HG02973 (cell line): Measurements from ENCODE around the gene ZBTB45.

Experiments used
- ATAC-seq: cut with Tn5 transposase; IDR thresholded peaks from one replicate; pipeline ENCODE4 v1.9.1; 2021; ENCODE audit warnings: moderate library complexity; ENCODE audit not compliant: unreplicated experiment

The ZBTB45 gene

DNA sequence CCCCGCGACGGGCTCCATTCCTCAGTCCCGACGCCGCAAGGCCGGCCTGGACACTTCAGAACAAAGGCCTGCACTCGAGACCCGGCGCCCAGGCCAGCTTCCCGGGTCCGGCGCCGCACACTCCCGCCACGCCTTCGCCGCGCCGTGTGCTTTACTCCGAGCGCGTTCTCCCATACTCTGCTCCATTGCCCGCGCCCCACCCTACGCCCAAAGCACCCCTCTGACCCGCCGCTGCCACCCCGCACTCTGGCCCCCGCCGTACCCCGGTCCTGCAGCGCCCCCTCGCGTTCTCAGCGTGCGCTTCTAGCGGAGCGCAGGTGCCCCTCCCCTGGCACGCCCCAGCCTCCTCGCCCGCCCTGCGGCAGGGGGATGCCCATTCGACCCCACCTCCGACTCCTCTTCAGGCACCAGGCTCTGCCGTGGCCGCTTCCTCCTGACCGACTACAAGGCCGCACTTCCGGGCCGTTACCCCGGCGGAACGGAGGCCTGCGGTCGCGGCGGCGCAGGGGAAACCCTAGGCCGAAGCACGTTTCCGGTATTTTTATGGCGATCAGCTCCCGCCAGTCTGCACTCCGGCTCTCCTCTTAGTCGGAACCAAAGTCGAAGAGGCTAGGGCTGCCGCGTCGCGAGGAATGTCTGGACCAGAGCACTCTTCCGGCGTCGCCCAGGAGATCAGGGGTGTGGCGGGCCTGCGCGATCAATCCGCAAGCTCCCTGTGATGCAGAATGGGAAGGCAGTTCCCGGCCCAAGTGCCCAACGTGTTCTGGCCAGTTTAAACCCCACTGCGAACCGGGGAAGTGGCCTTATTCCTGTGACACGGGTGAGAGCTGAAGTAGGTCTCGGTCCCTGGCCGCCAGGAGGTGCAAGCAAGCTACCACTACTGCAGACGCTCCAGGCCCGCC lies at the start of gene ZBTB45:
ZBTB45 (minus strand) TSS at position 456 of the 902 bp plus-strand sequence. CDS start 2,137 bp downstream, outside the sequence.
- ATAC-seq: peak; percentile 76

DNA sequence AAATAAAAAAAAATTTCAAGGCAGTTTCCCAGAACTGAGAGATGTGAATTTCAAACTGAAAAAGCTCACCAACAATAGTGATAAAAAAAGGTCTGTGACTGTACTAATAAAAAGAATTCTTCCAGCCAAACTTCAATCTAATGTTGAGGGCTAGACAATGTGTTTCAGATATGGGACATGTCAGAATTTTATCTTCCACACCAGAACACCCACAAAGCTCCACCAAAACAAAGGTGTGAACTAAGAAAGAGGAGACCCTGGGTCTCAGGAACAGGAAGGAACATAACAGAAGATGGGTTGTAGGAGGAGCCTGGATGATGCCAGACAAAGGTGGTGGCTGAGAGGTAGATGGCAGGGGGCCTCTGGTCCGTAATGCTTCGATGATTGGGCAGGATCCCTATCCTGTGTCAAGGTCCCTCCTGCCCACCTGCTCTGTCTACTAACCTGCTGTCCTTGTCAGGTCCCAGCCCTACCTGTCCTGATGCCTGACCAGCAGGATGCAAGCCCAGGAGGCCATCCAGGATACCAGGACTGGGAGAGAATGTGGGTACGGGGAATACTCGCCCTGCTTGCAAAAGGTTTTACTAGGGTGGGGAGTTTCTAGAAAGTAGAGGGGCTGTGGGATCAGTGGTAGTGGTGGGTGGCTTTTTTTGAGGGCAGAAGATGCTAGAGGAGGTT lies 49.0 kb upstream of the ZBTB45 start:
- ATAC-seq: no peak

DNA sequence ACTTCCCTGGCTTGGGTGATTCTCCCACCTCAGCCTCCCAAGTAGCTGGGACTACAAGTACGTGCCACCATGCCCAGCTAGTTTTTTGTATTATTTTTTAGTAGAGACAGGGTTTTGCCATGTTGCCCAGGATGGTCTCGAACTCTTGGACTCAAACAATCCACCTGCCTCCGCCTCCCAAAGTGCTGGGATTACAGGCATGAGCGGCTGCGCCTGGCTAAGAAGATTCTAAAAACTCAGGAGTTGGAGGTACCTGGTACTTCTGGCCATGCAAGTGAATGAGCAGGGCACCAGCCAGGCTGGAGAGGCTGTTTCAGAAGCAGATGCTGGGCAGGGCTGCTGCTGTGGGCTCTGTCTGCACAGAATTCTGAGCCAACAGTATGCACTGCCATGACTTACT lies 47.4 kb upstream of the ZBTB45 start:
- no peak for ATAC-seq

DNA sequence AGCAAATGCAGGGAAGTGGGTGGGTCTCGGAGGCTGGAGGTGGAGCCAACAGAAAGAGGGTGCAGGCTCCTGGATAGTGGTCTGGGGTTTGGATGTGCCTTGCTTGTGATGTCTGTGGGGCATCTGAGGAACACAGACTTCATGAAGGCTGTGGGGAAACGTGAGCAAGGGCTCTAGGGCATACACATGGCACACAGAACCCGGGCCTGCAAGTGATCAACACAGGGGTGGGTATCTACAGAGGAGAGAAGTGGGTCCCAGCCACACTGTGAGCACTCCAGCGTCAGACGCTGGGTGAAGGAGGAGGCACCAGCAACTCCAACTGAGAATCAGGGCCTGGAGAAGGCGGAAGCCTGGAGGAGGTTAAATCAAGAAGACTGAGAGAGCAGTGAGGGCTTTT lies 44.2 kb upstream of the ZBTB45 start:
- no peak for ATAC-seq

DNA sequence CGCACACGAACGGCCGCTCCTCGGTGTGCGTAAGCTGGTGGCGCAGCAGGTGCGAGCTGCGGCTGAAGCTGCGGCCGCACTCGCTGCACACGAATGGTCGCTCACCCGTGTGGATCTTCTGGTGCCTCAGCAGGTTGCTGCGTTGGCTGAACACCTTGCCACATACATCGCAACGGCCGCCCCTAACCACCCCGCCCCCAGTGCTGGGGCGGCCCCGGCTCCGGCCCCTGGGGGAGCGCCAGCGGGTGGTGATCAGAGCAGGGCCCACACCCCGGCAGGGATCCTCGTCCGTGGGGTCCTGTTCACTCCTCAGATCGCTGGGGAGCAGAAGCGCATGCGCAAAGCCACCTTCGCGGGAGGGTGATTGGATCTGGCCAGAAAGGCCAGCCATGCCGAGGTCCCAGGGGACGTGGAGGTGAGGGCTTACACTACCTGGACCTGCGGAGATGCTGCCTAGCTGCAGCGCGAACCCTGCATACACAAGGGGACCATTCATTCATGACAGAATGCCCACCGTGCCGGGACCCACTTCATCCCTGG lies 43.5 kb upstream of the ZBTB45 start:
- no peak for ATAC-seq

DNA sequence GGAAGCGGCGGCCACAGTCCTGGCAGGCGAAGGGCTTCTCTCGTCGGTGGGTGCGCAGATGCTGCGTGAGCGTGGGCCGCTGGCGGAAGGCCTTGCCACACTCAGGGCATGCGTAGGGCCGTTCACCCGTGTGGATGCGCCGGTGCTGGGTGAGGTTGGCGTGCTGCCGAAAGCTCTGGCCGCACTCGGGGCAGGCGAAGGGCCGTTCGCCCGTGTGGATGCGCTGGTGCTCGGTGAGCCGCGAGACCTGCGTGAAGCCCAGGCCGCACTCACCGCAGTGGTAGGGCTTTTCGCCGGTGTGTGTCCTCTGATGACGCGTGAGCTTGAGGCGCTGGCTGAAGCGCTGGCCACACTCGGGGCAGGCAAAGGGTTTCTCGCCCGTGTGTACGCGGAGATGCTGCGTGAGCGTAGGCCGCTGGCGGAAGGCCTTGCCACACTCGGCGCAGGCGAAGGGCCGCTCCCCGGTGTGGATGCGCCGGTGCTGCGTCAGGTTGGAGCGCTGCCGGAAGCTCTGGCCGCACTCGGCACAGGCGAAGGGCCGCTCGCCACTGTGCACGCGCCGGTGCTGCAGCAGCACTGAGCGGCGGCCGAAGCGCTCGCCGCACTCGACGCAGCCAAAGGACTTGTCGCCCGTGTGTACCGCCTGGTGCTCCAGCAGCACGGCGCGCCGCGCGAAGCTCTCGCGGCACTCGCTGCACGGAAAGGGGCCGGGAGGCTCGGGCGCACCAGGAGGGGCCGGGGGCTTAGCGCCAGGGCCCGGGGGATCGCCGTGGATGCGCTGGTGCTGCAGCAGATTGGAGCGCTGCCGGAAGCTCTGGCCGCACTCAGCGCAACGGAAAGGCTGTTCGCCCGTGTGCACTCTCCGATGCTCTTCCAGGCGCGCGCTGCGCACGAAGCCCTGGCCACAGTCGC lies 42.8 kb upstream of the ZBTB45 start:
- no peak for ATAC-seq

DNA sequence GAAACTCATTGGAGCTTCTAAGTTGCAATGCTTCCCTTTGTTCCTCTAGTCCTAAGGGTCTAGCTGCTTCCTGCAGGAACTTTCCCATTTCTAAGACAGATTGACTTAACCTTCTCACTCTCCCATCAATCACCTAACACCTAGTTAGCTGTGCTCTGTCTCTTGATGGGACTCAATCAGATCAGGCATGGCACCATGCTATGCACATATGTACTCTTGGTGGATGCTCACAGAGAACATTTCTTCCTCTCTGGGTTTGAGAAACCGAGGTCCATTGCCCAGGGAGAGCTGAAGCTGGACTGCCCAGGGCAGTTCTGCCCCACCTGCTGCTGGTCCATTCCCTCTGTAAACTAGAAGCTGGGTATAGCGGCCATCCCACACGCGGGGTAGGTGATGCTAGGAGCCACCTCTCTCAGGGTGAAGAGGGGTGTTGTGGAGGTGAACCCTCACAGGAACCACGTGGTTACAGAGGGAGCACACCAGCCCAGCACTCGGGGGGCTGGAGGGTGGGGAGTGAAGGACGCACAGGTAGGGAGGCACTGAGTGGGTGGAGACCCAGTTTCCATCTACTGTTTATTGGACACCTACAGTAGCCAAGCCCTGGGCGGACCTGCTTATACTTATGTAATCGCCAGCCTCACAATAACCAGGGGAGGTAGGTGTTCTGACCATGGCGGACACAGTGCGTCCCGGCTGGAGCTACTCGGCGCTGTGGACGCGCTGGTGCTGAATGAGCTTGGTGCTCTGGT lies 41.9 kb upstream of the ZBTB45 start:
- no peak for ATAC-seq

DNA sequence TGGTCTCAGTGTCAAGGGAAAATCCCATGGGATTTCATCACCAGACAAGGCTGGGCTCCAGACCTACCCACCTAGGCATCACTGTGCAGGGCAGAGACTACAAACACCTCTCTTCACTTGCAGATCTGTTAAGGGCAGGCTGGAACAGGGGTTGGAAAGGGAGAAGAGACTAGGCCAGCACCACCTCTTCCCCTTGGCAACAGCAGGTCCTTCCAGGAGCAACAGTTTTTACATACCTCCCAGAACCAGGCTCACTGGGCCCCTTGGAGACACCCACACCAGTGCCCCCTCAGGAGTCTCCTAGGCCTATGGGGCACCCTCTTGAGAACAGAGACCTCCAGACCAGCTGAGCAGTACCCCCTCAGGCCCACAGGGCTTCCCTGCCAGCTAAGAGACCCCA lies 41.3 kb upstream of the ZBTB45 start:
- ATAC-seq: no peak

DNA sequence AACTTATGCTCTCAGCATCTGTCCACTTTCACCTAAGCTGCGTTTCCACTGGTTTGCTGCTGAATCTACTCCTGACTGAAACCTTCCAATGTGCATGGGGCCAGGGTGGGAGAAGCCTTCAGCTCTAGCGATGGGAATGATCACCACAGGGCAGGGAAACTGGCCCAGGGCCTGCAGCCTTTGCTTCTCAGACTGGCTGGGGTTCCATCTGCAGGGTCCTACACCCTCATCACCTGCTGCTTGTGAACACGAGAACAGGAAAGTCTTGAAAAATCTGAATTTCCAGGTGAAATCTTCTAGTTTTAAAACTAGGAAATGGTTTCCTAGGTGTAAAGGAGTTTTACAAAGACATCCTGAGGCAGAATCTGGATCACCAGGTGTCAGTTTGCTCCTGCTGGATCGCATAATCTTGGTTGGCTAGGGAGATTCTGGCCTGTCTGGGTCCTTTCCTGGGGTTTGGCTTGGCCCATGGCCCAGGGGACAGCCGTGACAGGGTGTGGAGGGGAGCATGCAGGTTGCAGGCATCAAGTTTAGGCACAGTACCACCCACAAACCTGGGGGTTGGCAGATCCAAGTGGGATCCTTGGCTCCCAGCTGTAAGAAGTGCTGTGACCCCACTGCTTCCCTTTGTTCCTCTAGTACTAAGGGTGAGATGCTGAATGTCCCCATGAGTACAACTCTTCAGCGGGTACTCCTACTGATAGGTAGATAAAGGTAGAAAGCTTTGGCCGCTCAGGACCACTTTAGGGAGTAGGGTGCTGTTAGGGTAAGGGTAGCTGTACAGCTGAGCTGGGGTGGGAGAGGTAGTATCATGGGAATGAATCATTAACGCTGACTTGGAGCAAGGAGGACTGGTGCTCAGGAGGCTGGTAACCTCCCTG lies 40.6 kb upstream of the ZBTB45 start:
- ATAC-seq: no peak

DNA sequence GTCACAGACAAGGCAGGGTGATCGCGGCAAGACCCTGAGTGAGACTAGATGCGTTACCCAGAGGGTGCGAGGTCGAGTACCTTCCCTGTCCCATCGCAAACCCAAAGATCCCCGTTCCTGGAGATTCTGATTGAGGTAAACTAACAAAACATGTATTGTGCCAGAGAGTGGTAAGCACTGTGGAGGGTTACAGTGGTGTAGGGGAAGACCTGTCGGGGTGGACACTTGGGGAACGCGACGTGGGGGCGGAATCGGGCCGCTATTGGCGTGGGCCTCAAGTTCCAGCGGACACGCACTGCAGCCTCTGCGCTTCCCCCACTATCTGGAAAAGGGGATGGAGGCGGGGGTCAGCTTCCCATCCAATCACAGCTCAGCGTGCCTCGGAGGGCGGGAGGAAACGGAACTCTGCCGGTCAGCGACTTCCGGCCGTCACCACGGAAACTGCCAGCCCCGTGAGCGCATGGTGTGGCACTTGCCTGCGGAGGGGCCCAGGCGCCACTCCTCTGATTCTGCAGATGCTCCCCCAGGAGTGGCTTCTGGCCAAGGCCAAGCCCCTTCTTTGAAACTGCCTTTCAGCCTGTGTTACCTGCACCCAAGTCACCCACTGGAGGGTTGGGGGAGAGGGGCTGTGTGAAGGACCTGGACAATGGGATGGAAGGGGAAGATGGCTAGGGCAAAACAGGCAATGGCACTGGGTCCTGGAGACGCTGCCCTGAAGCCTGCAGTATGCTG lies 39.8 kb upstream of the ZBTB45 start:
- ATAC-seq: peak; percentile 16

DNA sequence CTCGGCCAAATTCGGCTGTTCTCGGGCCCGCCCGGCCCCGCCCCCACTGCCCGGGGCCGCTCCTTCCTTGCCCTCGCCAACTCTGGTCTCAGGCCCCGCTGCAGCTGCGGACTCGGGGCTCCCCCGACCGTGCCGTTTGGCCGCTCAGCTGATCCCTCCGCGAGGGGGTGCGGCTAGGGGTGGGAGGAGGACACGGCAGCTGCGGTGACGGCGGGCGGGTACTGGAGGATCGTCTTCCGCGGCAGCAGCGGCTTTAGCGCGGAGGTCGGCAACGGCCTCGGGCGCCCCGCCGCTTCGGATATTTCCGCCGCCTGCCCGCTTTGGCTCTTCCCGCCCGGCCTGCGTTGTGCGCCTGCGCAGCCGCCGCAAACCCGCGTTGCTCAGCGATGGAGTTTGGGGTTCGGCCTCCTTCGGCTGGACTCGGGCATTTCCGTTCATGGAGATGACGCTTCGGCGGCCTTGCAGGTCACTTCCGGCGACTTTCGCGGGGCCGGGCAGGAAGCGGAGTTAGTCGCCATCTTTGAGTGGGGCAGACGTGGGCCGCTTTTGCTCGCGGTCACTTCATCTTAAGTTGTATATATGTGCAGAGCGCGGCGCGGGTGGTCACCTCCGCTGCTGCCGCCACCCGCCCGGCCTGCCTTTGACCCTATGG lies 39.1 kb upstream of the ZBTB45 start:
- peak; percentile 52 for ATAC-seq

DNA sequence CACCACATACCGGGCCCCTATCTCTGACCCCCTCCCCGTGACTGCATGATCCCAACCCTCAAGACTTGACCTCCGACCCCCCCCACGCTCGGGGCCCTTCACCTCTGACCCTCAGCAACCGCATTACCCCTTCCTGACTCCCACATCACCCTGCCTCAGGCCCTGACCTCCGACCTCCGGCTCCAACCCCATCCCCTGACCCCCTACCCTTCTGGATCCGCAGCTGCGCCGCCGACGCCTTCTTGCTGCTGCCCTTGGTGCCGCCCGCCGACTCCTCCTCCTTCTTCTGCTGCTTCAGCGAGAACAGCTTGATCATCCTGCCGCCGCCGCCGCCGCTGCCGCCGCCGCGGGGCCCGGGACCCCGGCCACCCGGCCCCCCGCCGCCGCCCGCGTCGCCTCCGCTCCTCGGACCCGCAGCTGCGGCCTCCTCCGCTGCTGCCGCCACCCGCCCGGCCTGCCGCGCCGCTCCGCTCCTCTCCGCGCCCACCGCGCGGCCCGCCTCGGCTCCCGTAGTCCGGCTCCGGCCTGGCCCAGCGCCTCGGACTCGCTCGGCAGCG lies 38.5 kb upstream of the ZBTB45 start, which contains the start of gene UBE2M:
UBE2M (minus strand) TSS at position 546 of the 557 bp plus-strand sequence; CDS start at position 316, 230 bp downstream.
- ATAC-seq: peak; percentile 2

DNA sequence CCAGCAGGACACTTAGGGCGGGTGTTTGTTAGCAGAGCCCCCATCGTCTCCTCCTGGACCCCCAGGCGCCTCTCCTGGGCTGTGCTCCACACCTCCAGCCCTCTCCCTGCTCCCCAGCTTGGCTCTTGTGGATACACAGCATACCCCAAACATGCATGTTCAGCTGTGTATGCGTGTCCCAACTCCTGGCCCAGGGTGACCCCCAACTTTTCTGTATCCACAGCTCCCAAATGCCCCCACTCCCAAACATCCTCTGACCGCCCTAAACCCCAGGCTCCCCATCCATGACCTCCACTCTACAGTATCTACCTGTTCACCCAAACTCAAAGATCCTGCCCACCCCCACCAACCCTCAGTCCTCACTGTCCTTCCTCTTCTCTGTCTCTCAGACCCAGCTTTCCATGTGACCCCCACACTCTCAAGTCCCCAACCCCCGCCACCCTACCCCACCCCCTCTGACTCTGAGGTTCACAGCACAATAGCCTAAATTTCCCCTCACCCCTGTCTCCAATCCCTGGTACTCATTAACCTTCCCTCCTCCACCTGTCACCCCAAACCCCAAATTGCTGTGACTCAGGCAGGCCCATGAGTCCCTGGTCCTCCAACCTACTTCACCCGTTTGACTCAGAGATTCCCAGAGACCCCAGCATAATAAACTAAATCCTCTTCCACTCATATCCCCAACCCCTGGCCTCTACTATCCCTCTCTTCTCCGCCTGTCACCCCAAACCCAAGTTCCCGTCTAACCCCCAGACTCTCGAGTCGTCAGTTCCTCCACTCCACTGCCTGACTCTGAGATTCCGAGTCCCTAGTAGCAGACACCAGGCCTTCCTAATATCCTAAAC lies 37.8 kb upstream of the ZBTB45 start:
- ATAC-seq: no peak

DNA sequence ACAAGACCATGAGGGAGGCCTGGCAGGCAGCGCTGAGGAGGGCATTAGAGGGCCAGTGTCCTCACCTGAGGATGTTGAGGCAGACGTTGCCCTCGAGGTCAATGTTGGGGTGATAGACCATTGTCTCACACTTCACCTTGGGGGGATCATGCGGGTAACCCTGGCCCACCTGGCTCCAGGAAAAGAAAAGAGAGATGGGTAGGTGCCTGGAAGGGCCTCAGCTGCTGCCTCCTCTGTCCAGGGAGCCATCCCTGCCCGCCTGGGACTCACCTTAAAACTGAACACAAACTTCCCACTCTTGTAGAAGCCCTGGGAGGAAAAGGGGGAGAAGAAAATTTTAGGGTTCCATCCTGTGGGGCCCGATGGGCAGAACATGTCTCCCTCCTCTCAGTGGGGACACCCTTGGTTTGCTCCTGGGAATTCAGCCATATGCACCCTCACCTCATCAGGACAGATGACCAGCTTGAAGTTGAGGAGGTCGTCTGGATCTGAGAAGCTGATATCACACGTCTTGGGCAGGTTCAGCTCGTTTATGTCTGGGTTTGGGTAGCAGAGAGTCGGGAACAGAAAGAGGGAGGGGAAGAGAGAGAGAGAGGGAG lies 37.1 kb upstream of the ZBTB45 start:
- ATAC-seq: no peak

DNA sequence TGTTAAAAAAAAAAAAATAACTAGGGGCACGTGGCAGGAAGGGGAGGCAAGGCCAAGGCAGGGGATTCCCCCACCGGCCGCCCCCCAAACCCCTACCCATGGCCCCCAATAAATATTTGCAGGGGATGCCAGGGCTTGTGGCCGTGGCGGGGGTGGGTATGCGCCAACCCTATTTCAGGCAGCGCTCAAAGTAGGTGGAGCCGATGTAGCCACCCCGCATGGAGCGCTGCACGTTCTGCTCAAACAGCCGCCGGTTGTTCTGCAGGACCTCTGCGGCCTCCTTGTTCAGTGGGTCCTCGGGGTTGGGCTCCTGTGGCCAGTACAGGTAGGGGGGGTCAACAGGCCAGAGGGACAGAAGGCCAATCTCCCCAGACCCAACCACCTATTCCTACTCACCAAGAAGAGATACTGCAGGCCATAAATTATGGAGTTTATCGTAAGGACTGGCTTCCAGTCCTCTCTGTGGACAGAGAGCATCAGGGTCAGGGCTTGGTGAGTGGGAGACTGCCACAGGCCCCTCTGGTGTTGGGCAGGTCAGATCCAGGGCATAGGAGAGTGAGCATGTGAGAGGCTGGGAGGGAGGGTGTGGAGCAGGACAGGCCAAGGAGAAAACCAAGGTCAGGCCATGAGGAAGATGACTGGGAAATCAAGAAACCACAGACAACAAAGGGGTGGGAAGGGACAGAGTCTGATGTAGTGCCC lies 36.5 kb upstream of the ZBTB45 start:
- ATAC-seq: no peak
